K562 (cell line): ENCODE measurements around the gene USP1. TPM values are rescaled to one million over a fixed set of nuclear protein-coding genes. Genes with fewer than 3 reads are reported as not detected.

Experiments
- ATAC-seq: fragments of 200-7000 bp; cut with Tn5 transposase; 3 replicates; pipeline ENCODE4 v1.9.1; 2020; ENCODE audit warnings: moderate library complexity
- BruUV-seq: library from RNA; stranded (reverse); fragments of 400-500 nt; replicated peaks from 2 replicates; lab custom pipeline; 2021; lab: Mats Ljungman, UMichigan
- CTCF ChIA-PET: fragments of 300-600 bp; formaldehyde crosslinking; extraction: SDS; loops from one replicate; lab custom pipeline; 2021; ENCODE audit warnings: low intra/inter-chr PET ratio; lab: Yijun Ruan, JAX
- POLR2A ChIA-PET: fragments of 300-600, 350-650 bp; sonication (Branson Sonifier 250); formaldehyde crosslinking; extraction: SDS; loops from one replicate; lab custom pipeline; 2021; ENCODE audit warnings: antibody characterized with exemption, inconsistent platforms; lab: Yijun Ruan, JAX
- DNase-seq, 4 experiments: peaks; one replicate each; pipeline versions ENCODE4 v3.0.0 to v3.0.0-alpha.2; 2011 to 2018; ENCODE audit warnings: low spot score in 3 of 4, mixed read lengths in 3 of 4; ENCODE audit errors: extremely low read depth in 1 of 4
- FAIRE-seq: peaks from 2 replicates; lab custom pipeline; 2011; peaks lifted over from hg19 to GRCh38; lab: Jason Lieb, UNC
- H2AFZ ChIP-seq: 2 replicates; pipeline ENCODE4 v1.6.0; 2011; ENCODE audit warnings: low read depth, low read length, control low read depth, inconsistent platforms
- H3K27ac ChIP-seq: fragments of 200-600 bp; 3 replicates; pipeline ENCODE4 v1.8.0; 2011; ENCODE audit warnings: low read depth, mild to moderate bottlenecking, control low read depth, inconsistent platforms, low read length, moderate library complexity, mixed read lengths; ENCODE audit errors: extremely low read depth
- H3K27me3 ChIP-seq, 2 experiments: fragments of 300-600 bp in 1 of 2; 2 replicates in 1 of 2; 3 replicates in 1 of 2; pipeline versions ENCODE4 v1.6.0 to v1.8.0; 2011; ENCODE audit warnings: inconsistent platforms in 2 of 2, low read length in 2 of 2, mild to moderate bottlenecking in 1 of 2, mixed read lengths in 1 of 2, moderate library complexity in 1 of 2; ENCODE audit not compliant: control insufficient read depth in 2 of 2, insufficient read depth in 2 of 2
- H3K36me3 ChIP-seq: fragments of 300-600 bp; 3 replicates; pipeline ENCODE4 v1.8.0; 2011; ENCODE audit warnings: mild to moderate bottlenecking, low read length, inconsistent platforms; ENCODE audit not compliant: control insufficient read depth, insufficient read depth
- H3K4me1 ChIP-seq, 2 experiments: fragments of 200-600 bp in 1 of 2; replicated peaks in 1 of 2; 2 replicates in 1 of 2; 3 replicates in 1 of 2; pipeline versions ENCODE4 v1.5.1 to v1.8.0; 2011; ENCODE audit warnings: inconsistent platforms in 2 of 2, low read length in 2 of 2, mild to moderate bottlenecking in 1 of 2, mixed read lengths in 1 of 2, moderate library complexity in 1 of 2; ENCODE audit not compliant: control insufficient read depth in 2 of 2, insufficient read depth in 2 of 2
- H3K4me2 ChIP-seq: 2 replicates; pipeline ENCODE4 v1.6.1; 2011; ENCODE audit warnings: low read length, control low read depth, inconsistent platforms, mixed read lengths; ENCODE audit not compliant: insufficient read depth
- H3K4me3 ChIP-seq: fragments of 200-600 bp; sonication (generic), shearing (Covaris generic); 2 replicates; pipeline ENCODE4 v1.5.1; 2016; ENCODE audit warnings: control low read depth, inconsistent platforms
- H3K79me2 ChIP-seq: fragments of 200-600 bp; 3 replicates; pipeline ENCODE4 v1.8.0; 2011; ENCODE audit warnings: low read length, inconsistent platforms; ENCODE audit not compliant: control insufficient read depth, insufficient read depth
- H3K9ac ChIP-seq, 2 experiments: 2 replicates each; pipeline versions ENCODE4 v1.6.0 to v1.6.1; 2011; ENCODE audit warnings: low read depth in 2 of 2, low read length in 2 of 2, control low read depth in 1 of 2, inconsistent platforms in 1 of 2, mild to moderate bottlenecking in 1 of 2, mixed read lengths in 1 of 2; ENCODE audit not compliant: insufficient read depth in 1 of 2
- H3K9me1 ChIP-seq: one replicate; pipeline ENCODE4 v1.6.0; 2011; ENCODE audit warnings: inconsistent platforms, mild to moderate bottlenecking, low read length, moderate library complexity; ENCODE audit not compliant: control insufficient read depth, insufficient read depth
- H3K9me3 ChIP-seq: replicated peaks from 2 replicates; pipeline ENCODE4 v1.5.1; 2011; ENCODE audit warnings: low read depth, low read length, inconsistent platforms; ENCODE audit not compliant: control insufficient read depth, insufficient read depth
- H4K20me1 ChIP-seq: replicated peaks from 2 replicates; pipeline ENCODE4 v1.6.1; 2011; ENCODE audit warnings: low read length, inconsistent platforms, mixed read lengths; ENCODE audit not compliant: control insufficient read depth, insufficient read depth
- ATF7 ChIP-seq: fragments of 450-650 bp; IDR thresholded peaks from 2 replicates; pipeline ENCODE4 v1.7.1; 2014; ENCODE audit warnings: mild to moderate bottlenecking, moderate library complexity
- CEBPB ChIP-seq: fragments of 450-650 bp; IDR thresholded peaks from 2 replicates; pipeline ENCODE4 v1.6.1; 2016; ENCODE audit warnings: missing genetic modification characterization, missing compliant biosample characterization
- ELK3 ChIP-seq: fragments of 450-650 bp; formaldehyde crosslinking; IDR thresholded peaks from 2 replicates; pipeline ENCODE4 v1.4.0; 2020; ENCODE audit warnings: mild to moderate bottlenecking
- FOXJ2 ChIP-seq: fragments of 200-800 bp; sonication (Bioruptor generic); IDR thresholded peaks from 2 replicates; pipeline ENCODE4 v1.6.1; 2016; ENCODE audit warnings: missing genetic modification characterization, missing compliant biosample characterization
- HDAC1 ChIP-seq, 2 experiments: fragments of 450-650 bp; IDR thresholded peaks; 2 replicates each; pipeline ENCODE4 v1.6.1; 2016 to 2017; ENCODE audit warnings: inconsistent platforms in 1 of 2, mild to moderate bottlenecking in 1 of 2, moderate library complexity in 1 of 2
- KDM1A ChIP-seq, 2 experiments: fragments of 450-650 bp; IDR thresholded peaks; 2 replicates each; pipeline ENCODE4 v1.6.1; 2016; ENCODE audit warnings: mild to moderate bottlenecking in 2 of 2
- L3MBTL2 ChIP-seq: fragments of 450-650 bp; IDR thresholded peaks from 2 replicates; pipeline ENCODE4 v1.6.1; 2016; ENCODE audit warnings: mild to moderate bottlenecking, moderate library complexity
- PRPF4 ChIP-seq: fragments of 200-400 bp; formaldehyde crosslinking; IDR thresholded peaks from one replicate; pipeline ENCODE4 v1.6.1; 2017; ENCODE audit warnings: low read length, low read depth, mild to moderate bottlenecking; ENCODE audit not compliant: insufficient read depth, poor library complexity, severe bottlenecking
- SMARCE1 ChIP-seq: fragments of 450-650 bp; IDR thresholded peaks from 2 replicates; pipeline ENCODE4 v1.7.1; 2016; ENCODE audit warnings: mild to moderate bottlenecking
- TRIM24 ChIP-seq, 2 experiments: fragments of 450-650 bp; IDR thresholded peaks; 2 replicates each; pipeline ENCODE4 v1.6.1; 2016
- ZBTB9 ChIP-seq: fragments of 450-650 bp; formaldehyde crosslinking; IDR thresholded peaks from 2 replicates; pipeline ENCODE4 v1.4.0; 2020; ENCODE audit warnings: mild to moderate bottlenecking, moderate library complexity
- ZNF282 ChIP-seq: sonication (generic); formaldehyde crosslinking; IDR thresholded peaks from 2 replicates; pipeline ENCODE4 v1.8.1; 2023; ENCODE audit warnings: missing genetic modification reagents
- ZNF780A ChIP-seq: fragments of 250-450 bp; sonication (Bioruptor Pico); IDR thresholded peaks from 2 replicates; pipeline ENCODE4 v1.5.0; 2021; ENCODE audit warnings: mild to moderate bottlenecking
- whole genome bisulfite sequencing: fragments of 100-300 bp; shearing (Covaris generic); methylation state at CpG from one replicate; pipeline ENCODE4 v1.1.6; 2016; ENCODE audit warnings: low coverage, mixed read lengths; ENCODE audit not compliant: insufficient coverage; ENCODE audit errors: missing lambda C conversion rate; 5-methylcytosine and 5-hydroxymethylcytosine counted together
- in situ Hi-C: fragments of 300-500 bp; cut with MboI; formaldehyde crosslinking; loops from 4 replicates; pipeline ENCODE4 v1.15.0; 2018; ENCODE audit warnings: inconsistent platforms, mixed read lengths
- intact Hi-C: fragments of 100-400 bp; cut with micrococcal nuclease; formaldehyde crosslinking; loops from 2 replicates; pipeline ENCODE4 v1.14.2; 2022
- polyA plus RNA-seq, 8 experiments: library from polyadenylated mRNA; depleted of rRNA in 4 of 8; stranded (reverse) in 5 of 8; unstranded in 3 of 8; fragments of >200 nt; fragmentation: Nextera tagmentation in 2 of 8; fragmentation: Illumina TruSeq in 1 of 8; extraction: Ambion mirVana in 2 of 8; extraction: Trizol in 1 of 8; gene quantifications; 2 replicates each; pipeline versions ENCODE4 v1.2.1 to v1.2.3, GENCODE V29; 2011 to 2014; ENCODE audit warnings: inconsistent platforms in 1 of 8, missing spikeins in 1 of 8
- total RNA-seq, 7 experiments: library from RNA; depleted of rRNA in 6 of 7; stranded (reverse); fragments of >200 nt in 6 of 7; fragmentation: Illumina TruSeq in 2 of 7; extraction: Trizol in 2 of 7; gene quantifications; 2 replicates each; pipeline versions ENCODE4 v1.2.1 to v1.2.3, GENCODE V29; 2011 to 2021; ENCODE audit warnings: low replicate concordance in 1 of 7
- TF ChIP-seq, protein P1 (sequence below), 2 experiments: fragments of 450-650 bp in 1 of 2; sonication (generic) in 1 of 2; formaldehyde crosslinking in 1 of 2; IDR thresholded peaks in 1 of 2; conservative IDR thresholded peaks in 1 of 2; 2 replicates each; pipeline versions ENCODE4 v1.6.1 to v1.8.1; 2016 to 2023; ENCODE audit warnings: mild to moderate bottlenecking in 2 of 2, moderate library complexity in 2 of 2, inconsistent platforms in 1 of 2, missing genetic modification reagents in 1 of 2

USP1 gene
- total and polyA plus RNA-seq, 9 of the 15 experiments (the other 6 are each of a cell fraction or from before 2014, with no cell fraction given), result 27.3 to 87.9 (median 51.7) TPM

- Histone ChIP-seq H3K4me2 (no peak overlapping the region), H3K36me3 (no peaks in the 10 kb centered on the region), H3K79me2 (no peaks in the 10 kb centered on the region), H3K9ac (no peak overlapping the region), H3K4me3 (no peak overlapping the region), H3K27ac (no peak overlapping the region), H3K4me1 (peaks cover 0 to 13% of the 10 kb centered on the region in 2 experiments; a peak in 2 of 5 replicates), H2AFZ (peak overlapping the region; percentile 3; the same call in 1 of the 2 replicates), H3K9me3 (no peaks in the 10 kb centered on the region), H4K20me1 (no peaks in the 10 kb centered on the region), H3K27me3 (peaks cover 0 to 9% of the 10 kb centered on the region in 2 experiments; a peak in 2 of 5 replicates), H3K9me1 (no peaks in the 10 kb centered on the region)
- CTCF ChIA-PET, result no interaction called here
- in situ Hi-C loops, result no loop called here
- WGBS, result 71% methylated on average over 14 of the region's 14 CpGs
- POLR2A ChIA-PET, result interaction anchor here (0.6 to 2.4 kb wide), 2 partner anchors 12 to 78 kb away, joined by 6 to 7 read pairs; no protein-coding TSS in a partner anchor
- FAIRE-seq (no peak), DNase-seq (no peak), ATAC-seq (peak; percentile 65)
- intact Hi-C loops, result no loop called here
- no TSS peak for BruUV-seq
- TF ChIP-seq PRPF4 (no peak), HDAC1 (IDR thresholded peaks at IDR 0.05) (no peak), L3MBTL2 (peak; percentile 58; the same call in 1 of the 2 replicates), KDM1A (IDR thresholded peaks at IDR 0.05) (no peak), FOXJ2 (no peak), ATF7 (peak; percentile 12; the same call in 1 of the 2 replicates), SMARCE1 (no peak), ZNF780A (CRISPR knock-in tag) (no peak), ELK3 (CRISPR knock-in tag) (no peak), ZBTB9 (no peak), TRIM24 (IDR thresholded peaks at IDR 0.05) (peak; percentile 40 to 60; a peak in 2 of 4 replicates), ZNF282 (CRISPR knock-in tag) (no peak), CEBPB (tag) (peak; percentile 81)
- TF ChIP-seq, protein P1, sequence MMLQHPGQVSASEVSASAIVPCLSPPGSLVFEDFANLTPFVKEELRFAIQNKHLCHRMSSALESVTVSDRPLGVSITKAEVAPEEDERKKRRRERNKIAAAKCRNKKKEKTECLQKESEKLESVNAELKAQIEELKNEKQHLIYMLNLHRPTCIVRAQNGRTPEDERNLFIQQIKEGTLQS (IDR thresholded peaks at IDR 0.05), result peak; percentile 77
- TF ChIP-seq, protein P1 (CRISPR knock-in tag; conservative IDR thresholded peaks at IDR 0.05), result no peak
Measured at GRCh38 chr1:62423580-62424242, 13.1 kb upstream of the USP1 start.
